ENCODE data around the gene RPS6KA2.
"Not testable (repeated sequence)": the region's sequence is repeated elsewhere in the genome, so short reads cannot be mapped to it uniquely, and the experiment has no call there.

The RPS6KA2 gene

DNA sequence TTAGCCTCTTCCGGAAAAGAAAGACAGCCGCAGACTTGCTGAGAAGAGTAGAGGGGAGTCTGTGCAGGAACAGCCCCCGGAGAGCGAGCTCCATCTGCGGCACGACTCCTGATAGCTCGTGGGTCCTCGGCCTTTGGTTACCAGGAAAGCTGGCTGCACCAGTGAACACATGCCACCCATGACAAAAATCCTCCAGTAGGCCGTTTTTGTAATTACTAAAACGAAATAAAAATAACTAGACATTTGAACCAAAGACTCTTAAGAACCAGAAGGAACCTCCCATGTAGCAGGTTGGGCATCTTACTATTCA is 82.8 kb downstream of the RPS6KA2 start:
- no peak for DNase-seq

DNA sequence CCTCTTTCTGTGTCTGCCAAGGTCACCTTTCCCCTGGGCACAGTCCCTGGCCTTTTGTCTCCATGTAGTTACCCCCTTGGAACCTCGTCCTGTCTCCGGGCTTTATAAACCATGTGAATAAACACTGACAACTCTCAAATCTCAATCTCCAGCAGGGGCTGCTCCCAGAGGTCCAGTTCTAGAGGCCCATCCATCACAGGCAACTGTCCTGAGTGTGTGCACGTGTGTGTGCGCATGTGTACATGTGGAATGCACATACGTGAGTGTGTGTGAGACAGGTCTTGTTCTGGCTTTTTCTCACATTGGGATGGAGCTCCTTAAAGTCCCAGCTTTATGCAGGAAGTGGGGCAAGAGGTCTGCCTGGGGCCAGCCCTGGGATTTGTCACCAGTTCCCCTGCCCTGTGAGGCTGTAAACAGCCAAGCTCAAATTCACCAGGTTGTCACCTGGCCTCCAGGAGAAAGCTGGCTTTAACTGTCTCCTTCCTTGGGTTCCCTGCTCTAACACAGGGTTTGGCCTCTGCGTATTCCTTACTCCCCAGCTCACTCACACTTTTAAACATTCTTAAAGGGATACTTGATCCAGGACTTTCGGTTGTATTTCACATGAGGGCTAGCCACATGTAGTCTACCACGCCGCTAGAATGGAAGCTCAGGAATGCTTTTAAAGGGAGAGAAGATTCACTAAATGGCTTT is 83.3 kb downstream of the RPS6KA2 start:
- no peak for DNase-seq

DNA sequence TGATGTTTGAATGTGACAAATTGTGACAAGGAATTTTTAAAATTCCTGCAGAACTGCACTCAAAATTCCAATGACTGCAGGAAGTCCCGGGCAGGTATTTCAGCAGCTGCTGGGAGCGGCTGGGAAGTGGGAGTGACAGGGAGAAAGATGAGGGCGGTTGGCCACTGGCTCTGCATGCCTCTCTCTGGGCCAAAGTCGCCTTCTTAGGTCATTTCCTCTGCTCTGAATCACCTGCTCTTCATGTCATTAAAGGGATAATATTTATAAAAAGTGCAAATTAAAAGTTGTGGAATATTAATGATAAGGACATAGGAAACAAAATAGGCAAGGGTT is 84.5 kb downstream of the RPS6KA2 start:
- DNase-seq: no peak

DNA sequence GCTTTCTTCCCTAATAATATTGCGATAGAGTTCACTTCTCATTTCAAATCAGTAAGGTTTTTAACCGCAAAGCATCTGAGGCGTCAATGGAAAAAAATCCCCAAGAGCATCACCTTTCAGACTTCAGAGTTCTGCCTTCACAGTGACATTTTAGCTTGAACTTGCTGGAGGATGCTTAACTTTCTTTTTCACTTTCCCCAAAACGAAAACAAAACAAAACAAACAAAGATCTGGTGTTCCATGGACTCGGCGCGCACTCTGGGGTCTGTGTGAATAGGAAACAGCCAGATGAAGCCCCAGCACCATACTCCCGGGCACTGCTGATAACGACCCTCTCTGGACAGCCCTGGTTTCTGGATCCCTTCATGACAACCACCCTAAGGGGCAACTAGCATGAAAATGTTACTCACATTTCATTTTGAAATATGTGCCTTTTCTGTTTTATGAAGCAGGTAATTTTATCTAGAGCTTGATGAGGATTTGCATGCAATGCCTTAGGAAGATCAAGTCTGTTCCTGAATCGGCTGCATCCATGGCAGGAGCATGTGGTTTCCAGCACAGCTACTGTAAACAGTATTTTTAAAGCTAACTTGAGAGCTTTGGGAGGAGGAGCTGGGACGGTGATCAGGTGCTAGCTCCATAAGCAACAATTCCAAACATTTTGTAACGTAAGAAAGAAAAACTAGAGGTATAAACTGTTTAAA is 85.0 kb downstream of the RPS6KA2 start:
- DNase-seq: no peak

DNA sequence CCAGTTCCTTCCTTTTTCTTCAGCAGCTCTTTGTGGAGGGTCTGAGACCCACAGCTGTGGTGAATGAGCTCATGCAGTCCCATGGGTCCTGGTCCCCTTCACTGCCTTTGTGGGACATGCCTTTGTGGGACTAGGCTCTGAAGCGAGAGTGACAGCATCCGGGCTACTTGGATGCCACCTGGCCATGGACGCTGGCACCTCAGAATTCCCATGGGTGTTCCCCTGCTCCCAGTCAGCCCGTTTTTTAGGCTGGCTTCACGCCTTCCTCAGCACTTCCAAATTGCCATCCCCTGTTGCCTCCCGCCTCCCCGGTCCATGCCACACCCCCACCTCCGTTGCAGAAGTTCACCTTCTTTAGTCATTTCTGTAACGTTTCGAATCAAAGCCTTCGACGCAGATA is 85.7 kb downstream of the RPS6KA2 start:
- no peak for DNase-seq

DNA sequence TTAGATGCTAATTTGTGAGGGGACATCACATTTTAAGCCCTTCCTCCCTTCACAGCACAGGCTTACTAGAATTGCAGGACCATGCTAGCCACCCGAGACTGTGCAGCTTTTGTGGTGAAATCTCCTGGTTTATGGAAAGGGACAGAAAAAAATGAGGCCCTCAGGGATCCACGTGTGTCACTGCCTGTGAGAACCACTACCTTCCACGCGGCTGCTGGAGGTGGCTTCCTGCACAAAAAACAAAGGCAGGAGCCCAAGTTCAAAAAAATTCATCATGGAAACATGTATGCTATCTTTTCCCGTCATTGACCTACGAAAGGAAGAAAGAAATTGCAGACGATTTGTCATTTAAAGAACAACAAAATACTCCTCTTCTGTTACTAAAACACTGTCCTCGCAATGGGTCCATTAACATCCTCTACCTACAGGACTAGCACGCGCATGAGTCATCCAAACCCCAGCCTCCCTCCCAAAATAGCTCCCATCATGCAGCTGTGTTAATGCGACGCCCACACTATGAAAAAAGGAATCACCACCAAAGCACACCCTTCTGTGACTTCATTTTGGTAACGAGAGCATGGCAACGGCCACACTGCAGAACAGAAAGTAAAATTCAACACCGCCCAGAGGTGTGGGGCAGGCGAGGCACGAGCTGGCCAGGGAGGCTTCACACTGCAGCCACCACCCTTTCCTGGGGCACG is 86.3 kb downstream of the RPS6KA2 start:
- DNase-seq: no peak

DNA sequence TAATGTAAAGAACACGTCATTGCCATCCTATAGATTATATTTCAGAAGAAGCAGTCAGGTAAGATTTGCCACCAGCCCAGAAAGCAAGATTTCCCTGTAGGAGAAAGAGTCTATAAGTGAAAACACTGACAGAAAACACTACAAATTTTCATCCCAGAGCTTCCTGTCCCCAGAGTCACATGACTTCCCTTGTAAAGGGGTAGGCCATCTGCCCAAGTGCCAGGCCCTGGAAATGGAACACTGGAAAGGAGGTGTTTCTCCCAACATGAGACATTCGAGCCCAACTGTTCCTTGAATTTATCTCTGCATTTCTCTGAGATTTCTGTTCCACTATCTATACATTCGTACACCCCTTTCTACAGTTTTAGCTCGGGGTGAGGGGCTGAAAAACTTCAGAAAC is 87.5 kb downstream of the RPS6KA2 start:
- DNase-seq: no peak

DNA sequence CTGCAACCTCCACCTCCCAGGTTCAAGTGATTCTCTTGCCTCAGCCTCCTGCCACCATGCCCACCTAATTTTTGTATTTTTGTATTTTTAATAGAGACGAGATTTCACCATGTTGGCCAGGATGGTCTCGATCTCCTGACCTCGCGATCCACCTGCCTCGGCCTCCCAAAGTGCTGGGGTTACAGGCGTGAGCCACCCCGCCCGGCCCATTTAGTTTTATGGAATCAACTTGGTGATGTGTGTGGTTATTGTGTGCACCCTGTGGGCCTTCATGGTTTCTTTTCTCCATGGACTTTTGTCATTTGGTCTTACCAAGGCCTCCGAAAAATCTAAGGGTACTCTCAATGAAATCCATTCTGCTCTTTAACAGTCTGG is 88.1 kb downstream of the RPS6KA2 start:
- not testable (repeated sequence) for DNase-seq

DNA sequence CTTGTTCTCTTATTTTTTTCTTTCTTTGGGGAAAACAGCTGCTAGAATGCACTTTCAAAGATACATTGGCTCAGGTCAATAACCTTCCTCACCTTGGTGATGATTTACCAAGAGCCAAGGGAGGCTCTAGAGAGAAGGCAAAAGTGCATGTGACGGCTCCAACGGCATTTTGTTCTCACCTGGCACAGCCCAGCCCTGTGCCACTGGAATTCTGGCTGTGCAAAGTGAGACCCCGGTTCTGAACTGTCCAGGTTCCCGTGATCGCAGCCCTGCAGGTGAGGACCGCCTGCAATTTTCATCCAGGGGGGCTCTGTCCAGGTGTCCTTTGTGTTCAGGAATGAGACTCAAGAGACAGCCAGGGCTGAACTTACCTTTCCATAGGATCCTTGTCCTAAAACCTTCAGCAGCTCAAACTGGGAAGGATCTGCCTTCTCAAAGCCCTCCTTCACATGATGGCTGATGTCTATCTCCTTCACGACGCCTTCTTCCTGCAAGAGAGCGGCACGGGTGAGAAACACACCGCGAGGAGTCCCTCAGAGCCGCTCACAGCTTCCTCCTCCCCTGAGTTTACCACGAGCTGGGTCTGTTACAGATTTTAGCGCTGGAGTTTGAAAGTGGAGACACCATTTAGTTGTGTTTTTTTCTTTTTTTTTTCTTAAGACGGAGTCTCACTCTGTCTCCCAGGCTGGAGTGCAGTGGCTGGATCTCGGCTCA is 88.6 kb downstream of the RPS6KA2 start:
- no peak for DNase-seq

DNA sequence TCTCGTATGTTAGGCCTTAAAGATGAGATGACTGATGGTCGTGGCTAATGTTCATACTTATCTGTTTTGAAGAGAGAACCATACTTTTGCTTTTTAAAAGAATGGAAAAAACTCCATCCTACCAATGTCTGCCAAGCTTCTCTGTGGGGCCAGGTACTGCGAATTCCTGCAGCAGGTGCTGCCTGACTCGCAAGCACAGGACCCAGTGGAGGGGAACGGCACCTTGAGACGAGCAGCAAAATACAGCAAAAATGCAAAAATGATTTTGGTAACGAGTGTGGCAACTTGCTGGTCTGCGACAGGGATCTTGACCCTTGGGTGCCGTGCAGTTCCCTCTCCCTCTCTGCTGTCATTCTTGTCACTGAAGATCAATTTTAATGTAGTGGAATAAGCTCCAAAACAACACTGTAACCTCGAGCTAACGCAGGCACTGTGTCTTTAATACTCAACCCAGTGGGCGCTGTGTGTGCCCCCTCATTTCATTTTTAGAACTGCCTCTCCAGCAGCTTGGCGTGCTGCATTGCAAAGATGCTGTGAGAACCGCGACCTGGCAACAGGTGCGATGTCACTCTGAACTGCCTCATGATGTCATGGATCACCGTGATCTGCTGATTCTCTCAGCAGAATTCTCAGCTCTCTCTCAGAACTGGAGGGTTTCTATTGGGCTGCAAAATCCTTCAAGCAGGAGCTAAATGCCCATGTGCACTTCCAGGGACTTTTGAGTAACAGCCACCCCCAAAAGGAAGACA is 92.2 kb downstream of the RPS6KA2 start:
- no peak for DNase-seq

DNA sequence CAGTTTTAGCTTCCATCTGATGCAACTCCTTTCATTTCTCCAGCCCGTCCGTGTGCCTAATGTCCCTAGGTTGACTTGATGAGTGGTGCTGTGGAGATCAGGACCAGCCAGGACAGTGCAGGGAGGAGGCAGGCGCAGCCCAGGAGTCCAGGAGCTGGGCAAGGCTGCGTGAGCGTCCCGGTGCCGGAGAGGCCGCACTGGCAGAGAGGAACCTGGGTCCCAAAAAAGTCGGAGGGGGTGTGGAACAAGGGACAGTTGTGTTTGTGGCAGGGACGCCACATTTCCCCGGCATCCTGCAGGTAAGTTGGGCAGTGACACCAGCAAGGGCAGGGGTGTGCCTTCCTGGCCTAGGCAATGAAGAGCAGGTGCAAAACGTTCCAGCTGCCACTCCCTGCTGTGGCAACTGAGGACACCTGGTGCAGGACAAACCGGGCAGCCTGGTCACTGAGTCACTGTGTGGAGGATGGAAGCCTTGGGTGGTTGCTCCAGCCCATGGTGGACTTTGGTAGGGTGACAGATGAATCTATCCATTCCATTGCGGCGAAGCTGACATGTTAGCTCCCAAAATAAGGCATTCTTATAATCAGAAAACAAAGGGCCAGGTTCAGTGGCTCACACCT is 93.7 kb downstream of the RPS6KA2 start:
- no peak for DNase-seq

DNA sequence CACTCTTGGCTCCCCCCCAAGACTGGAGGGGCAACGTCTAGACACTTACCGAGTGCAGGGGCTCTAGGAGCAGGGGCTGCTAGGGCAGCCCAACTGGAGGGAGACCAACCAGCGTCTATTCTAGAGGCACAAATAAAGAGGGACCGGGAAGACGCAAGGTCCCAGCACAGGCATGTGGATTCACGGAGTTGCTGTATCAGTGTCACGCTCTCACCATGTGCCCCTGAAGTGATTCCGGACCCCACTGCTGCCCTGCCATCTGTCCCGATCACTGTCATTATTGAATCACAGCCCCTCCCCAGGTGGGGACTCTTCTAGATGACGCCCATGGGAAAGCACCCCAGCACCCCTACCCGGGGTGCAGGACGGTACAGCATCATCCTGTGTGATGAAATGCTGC is 94.7 kb downstream of the RPS6KA2 start:
- no peak for DNase-seq

DNA sequence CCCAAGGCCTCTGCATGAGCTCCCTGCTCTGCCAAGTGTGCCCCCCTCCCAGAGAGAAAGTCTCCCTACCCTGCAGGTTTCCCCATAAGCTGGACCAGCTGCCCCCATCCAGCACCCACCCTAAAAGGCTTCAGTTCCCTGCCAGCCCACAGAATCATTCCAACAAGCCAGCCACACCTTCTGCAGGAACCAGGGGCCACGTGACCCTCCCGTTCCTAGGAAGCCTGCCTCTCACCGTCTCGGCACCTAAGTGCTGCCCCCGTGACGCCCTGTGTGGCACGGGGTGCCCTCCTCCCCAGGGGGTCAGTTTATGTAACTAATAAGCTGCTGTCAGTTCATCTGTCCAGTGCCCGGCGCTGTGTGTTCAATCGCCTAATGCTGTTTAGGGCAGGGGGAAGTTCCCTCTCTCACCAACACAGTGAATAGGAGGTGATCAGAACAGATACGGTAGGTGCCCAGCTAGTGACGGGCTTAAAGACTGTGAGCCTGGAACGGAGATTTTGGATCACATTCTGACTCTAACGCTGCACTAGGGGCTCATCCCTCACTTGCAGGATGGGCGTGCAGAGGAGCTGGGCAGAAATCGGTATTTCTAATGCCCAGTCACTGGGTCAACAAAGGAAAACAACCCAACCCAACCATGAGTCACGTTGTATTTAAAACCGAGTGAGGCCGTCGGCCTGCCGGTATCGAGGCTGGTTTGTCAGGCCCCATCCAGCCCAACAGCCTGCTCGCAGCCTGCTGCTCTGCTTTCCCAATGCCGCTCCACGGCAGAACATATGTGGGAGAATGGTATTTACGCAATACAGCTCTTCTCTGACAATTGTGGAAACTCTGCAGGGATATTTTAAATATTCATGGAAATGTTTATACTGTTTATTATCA is 96.6 kb downstream of the RPS6KA2 start:
- no peak for DNase-seq

DNA sequence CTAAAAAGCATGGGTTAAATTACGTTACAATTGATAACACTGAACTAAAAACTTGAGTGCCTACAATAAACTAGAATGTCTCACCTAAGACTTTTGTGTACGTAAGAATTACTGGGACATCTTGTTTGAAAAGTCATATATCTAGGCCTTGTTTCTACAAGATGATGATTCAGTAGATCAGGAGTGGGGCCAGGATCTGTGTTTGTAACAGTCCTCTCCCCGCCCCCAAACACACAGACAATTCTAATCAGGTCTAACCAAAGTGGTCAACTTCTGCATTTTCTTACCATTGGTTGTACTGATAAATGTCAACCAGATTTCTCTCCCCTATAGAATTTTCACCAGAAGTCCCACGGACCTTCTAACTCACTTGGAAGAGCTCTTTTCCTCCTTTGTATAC is 97.5 kb downstream of the RPS6KA2 start:
- DNase-seq: no peak

DNA sequence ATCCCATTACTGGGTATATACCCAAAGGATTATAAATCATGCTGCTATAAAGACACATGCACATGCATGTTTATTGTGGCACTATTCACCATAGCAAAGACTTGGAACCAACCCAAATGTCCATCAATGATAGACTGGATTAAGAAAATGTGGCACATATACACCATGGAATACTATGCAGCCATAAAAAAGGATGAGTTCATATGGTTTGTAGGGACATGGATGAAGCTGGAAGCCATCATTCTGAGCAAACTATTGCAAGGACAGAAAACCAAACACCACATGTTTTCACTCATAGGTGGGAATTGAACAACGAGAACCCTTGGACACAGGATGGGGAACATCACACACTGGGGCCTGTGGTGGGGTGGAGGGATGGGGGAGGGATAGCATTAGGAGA is 98.0 kb downstream of the RPS6KA2 start:
- DNase-seq: not testable (repeated sequence)

DNA sequence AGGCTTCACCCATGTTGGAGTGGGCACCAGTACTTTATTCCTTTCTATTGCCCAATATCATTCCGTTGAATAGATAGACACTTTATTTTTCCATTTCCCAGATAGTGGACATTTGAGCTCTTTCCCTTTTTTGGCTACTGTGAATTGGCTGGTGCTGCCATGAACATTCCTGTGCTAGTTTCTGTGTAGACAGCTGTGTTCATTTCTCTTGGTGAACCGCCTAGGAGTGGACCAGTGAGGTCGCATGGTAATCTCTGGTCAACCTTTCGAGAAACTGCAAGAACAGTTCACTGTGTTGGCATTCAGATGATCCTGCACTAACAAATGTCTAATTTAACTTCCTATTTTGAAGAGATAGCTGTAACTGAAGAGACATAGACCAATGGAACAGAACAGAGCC is 99.2 kb downstream of the RPS6KA2 start:
- no peak for DNase-seq

DNA sequence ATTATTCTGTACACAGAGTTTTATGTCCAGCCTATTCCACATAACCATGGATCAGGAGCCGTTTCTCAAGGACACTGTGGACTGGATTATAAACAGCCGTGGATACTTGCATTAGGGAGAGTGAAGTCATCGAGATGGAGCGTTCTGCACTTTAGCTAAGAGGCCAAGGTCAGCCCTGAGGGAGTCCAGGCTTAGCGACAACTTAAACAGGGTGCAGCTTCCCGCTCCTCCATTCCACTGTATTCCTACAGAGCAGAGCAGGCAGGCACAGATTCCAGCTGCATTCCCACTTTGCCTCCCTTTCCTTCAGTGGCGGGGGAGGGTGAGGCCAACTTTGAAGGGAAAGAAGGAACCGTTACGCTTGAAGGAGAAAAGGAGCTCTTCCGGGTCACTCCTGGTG is 100.1 kb downstream of the RPS6KA2 start:
- DNase-seq: no peak

DNA sequence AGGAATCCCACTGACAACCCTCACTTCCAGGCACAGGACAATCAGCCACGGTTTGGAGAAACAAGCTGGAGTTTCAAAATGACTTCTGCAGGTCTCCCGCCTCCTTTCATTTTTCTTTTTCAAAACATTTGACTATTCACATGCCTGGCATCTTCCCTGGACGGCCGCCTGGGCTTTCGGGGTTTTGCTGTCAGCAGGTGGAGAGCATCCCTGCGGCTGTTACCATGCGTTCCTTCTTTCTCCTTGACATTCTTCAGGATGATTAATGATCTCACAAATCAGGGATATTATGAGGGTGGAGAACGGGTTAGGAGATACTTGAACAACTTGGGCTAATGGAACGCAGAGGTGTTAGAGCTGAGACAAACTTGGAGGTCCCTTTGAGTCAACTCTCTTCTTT is 101.5 kb downstream of the RPS6KA2 start:
- no peak for DNase-seq

DNA sequence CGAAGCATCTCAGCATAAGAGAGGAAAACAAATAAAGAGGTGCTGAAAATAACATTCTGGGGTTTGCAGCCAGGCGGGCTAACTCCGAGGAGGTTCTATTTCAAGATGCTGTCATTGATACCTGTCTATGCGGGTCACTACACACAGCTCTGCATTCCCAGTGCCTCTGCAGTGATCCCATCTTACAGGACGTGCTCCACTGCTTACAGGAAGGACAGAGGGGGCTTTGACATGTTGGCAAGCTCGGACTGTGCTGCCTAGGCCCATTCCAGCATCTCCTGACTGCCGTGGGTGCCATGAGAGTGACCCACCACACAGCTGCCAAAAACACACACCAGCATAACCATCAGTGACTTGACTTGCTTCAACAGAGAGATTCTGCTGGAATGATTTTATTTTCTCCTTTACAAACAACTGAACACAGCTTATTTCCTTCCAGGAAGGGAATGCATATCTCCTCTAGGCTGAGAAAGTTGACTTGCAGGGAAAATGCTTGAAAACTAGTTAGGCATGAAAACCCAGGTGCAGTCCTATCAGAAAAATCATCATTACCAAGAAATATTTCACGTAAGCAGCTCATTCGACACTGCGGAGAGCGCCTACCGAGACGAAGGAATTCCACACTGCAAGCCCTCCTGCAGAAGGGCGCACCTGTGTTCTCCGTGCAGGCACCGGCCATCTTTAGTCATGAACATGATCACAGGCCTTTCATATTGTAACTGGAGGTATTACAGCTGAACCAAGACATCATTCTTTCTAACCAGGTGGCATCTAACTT is 103.1 kb downstream of the RPS6KA2 start:
- DNase-seq: no peak

DNA sequence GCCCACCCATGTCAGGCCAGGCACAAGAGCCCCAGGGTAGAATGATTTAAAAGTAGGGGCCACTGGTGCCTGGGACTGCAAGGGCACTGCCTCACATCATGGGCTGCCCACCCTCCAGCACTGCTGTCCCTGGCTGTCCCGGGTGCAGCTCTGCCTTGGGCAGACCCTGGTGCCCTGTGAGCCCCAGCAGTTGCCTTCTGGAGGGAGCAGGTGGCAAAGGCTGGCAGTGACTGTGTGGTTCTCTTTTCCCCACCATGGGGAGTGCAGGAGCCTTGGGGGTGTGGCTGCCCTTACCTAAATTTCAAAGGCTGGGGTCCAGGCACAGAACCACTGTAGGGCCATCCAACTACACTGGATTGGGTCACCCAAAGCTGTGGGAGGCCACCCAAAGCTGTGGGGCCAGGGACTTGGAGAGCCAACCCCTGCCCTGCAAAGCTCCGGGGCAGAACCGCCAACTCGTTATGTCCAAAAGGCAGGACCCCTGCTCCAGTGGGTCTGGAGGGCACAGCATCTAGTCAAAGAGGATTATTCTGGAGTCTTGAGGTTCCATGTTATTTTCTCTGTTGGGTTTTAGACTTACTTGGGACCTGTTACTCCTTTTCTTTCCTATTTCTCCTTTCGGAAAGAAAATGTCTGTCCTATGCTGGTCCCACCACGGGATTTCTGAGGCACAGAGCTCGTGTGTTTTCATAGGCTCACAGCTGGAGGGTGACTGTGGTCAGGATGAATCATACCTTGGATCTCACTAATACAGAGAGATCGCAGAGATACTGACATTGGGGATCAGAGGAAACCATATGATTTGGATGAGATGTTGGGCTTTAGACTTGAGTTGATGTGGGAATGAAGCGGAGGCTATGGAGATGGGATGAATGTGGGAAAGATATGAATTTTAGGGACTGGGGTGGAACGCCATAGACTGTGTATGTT is 105.9 kb downstream of the RPS6KA2 start:
- no peak for DNase-seq

Measured in cerebellar nuclear complex (tissue), 1 donor.